Epithelial cell of prostate (primary cell): ENCODE results near the gene AMN1.

ENCODE experiments used
- DNase-seq: peaks from one replicate; pipeline ENCODE4 v3.0.0-alpha.2; 2011; ENCODE audit warnings: low read depth, low spot score
- H3K27ac ChIP-seq: fragments of 450-650 bp; 2 replicates; pipeline ENCODE4 v1.5.1; 2017; ENCODE audit warnings: mild to moderate bottlenecking

The AMN1 gene

DNA sequence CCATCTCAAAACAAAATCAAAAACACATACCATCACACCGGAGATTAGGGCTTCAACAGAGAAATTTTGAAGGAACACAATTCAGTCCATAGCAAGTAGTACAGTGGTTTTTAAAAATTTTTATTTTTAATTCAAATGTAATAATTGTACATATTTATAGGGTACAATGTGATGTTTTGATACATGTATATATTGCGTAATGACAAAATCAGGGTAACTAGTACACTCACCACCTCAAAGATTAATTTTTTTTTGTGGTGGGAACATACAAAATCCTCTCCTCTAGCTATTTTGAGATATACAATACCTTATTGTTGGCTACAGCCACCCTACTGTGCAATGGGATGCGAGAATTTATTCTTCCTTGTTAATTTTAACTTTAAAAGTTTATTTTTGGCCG lies 95.4 kb downstream of the AMN1 start:
- no peak overlapping the region for H3K27ac ChIP-seq
- no peak for DNase-seq

- H3K27ac ChIP-seq: no peak overlapping the region
- no peak for DNase-seq
These were observed 97.0 kb downstream of the AMN1 start for GRCh38 chr12:31631809-31632208.

- DNase-seq: no peak
- no peak overlapping the region for H3K27ac ChIP-seq
These were observed 97.6 kb downstream of the AMN1 start for GRCh38 chr12:31631023-31631724.

- H3K27ac ChIP-seq: no peak overlapping the region
- no peak for DNase-seq
These were observed 98.8 kb downstream of the AMN1 start for GRCh38 chr12:31629756-31630732.

GRCh38 chr12:31627456-31628054 lies 101.3 kb downstream of the AMN1 start:
- DNase-seq: no peak
- H3K27ac ChIP-seq: no peak overlapping the region

DNA sequence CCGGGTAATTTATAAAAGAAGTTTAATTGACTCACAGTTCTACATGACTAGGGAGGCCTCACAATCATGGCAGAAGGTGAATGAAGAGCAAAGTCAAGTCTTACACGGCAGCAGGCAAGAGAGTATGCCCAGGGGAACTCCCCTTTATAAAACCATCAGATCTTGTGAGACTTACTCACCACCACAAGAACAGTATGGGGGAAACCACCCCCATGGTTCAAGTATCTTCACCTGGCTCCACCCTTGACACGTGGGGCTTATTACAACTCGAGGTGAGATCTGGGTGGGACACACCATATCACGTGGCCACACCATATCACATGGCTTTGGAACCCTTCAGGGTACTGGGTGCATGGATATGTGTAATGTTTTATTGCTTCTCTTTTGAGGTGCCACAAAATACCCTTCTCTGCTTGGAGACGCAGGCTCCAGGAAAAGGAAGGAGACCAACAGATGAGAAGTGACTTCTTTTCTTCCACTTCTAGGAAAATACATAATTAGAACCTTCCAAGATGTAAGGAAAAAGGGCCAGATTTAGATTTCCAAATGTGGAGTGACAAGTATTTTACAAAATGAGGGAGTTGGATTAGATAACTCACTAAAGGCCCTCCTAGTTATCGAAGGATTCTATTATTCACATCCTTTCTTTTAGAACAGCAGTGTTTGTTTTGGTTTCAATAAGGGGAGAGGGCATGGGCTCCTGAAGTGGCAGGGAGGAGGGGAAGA lies 102.4 kb downstream of the AMN1 start:
- no peak for DNase-seq
- H3K27ac ChIP-seq: no peak overlapping the region

DNA sequence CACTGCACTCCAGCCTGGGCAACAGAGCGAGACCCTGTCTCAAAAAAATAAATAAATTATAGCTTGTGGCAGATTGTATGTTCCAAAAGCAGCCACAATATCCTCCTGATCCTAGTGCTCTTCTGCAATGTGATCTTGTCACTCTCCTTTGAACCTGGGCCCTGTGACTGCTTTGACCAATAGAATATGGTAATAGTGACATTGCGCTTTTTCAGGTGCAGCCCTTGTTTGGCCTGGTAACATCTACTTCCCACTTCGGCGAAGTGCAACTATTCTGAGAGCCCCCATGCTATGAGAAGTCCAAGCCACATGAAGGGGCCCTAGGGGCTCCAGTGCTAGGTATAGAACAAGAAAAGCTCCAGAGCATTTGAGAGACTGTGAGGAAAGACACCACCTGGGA lies 106.8 kb downstream of the AMN1 start:
- no peak overlapping the region for H3K27ac ChIP-seq
- DNase-seq: no peak
